Astrocyte (in vitro differentiated cells and primary cell): ENCODE measurements around the gene MAPK8IP2. TPM values are rescaled to one million over a fixed set of nuclear protein-coding genes. Genes with fewer than 3 reads are reported as not detected.
"Not testable (repeated sequence)": the region's sequence is repeated elsewhere in the genome, so short reads cannot be mapped to it uniquely, and the experiment has no call there.

Experiments used
- DNase-seq: peaks from one replicate; pipeline ENCODE4 v3.0.0-alpha.2; 2010; ENCODE audit warnings: low read depth
- FAIRE-seq: peaks from 2 replicates; lab custom pipeline; 2011; peaks lifted over from hg19 to GRCh38; lab: Jason Lieb, UNC
- H2AFZ ChIP-seq: 2 replicates; pipeline ENCODE4 v1.6.0; 2012; ENCODE audit warnings: low read depth, low read length, inconsistent platforms
- H3K27ac ChIP-seq: 2 replicates; pipeline ENCODE4 v1.5.1; 2011; ENCODE audit warnings: low read depth, low read length, inconsistent platforms
- H3K27me3 ChIP-seq: 2 replicates; pipeline ENCODE4 v1.6.0; 2011; ENCODE audit warnings: low read length, inconsistent platforms; ENCODE audit not compliant: insufficient read depth
- H3K36me3 ChIP-seq: 2 replicates; pipeline ENCODE4 v1.5.1; 2011; ENCODE audit warnings: low read length, inconsistent platforms; ENCODE audit not compliant: insufficient read depth
- H3K4me1 ChIP-seq: 2 replicates; pipeline ENCODE4 v1.5.1; 2011; ENCODE audit warnings: low read length, inconsistent platforms; ENCODE audit not compliant: insufficient read depth
- H3K4me2 ChIP-seq: 2 replicates; pipeline ENCODE4 v1.6.0; 2012; ENCODE audit warnings: low read length, inconsistent platforms
- H3K4me3 ChIP-seq: 2 replicates; pipeline ENCODE4 v1.5.1; 2011; ENCODE audit warnings: low read depth, mild to moderate bottlenecking, low read length, inconsistent platforms; ENCODE audit not compliant: insufficient read depth
- H3K79me2 ChIP-seq: 2 replicates; pipeline ENCODE4 v1.6.0; 2012; ENCODE audit warnings: mild to moderate bottlenecking, low read length, inconsistent platforms; ENCODE audit not compliant: insufficient read depth
- H3K9ac ChIP-seq: 2 replicates; pipeline ENCODE4 v1.6.0; 2012; ENCODE audit warnings: mild to moderate bottlenecking, low read length, inconsistent platforms
- H3K9me3 ChIP-seq: 2 replicates; pipeline ENCODE4 v1.5.1; 2012; ENCODE audit warnings: low read depth, mild to moderate bottlenecking, low read length, inconsistent platforms; ENCODE audit not compliant: insufficient read depth
- H4K20me1 ChIP-seq: 2 replicates; pipeline ENCODE4 v1.6.0; 2012; ENCODE audit warnings: low read length, inconsistent platforms; ENCODE audit not compliant: insufficient read depth
- H3K27ac Mint-ChIP-seq: one replicate; pipeline ENCODE4 v1.8.0; 2021; ENCODE audit warnings: mild to moderate bottlenecking, mixed read lengths; ENCODE audit not compliant: unreplicated experiment
- H3K27me3 Mint-ChIP-seq: one replicate; pipeline ENCODE4 v1.8.0; 2021; ENCODE audit warnings: low read depth, mixed read lengths; ENCODE audit not compliant: unreplicated experiment
- H3K36me3 Mint-ChIP-seq: one replicate; pipeline ENCODE4 v1.8.0; 2021; ENCODE audit warnings: low read depth, mixed read lengths; ENCODE audit not compliant: unreplicated experiment
- H3K4me1 Mint-ChIP-seq: one replicate; pipeline ENCODE4 v1.8.0; 2021; ENCODE audit warnings: low read depth, mixed read lengths; ENCODE audit not compliant: unreplicated experiment
- H3K4me3 Mint-ChIP-seq: one replicate; pipeline ENCODE4 v1.8.0; 2021; ENCODE audit warnings: mild to moderate bottlenecking, moderate library complexity, mixed read lengths; ENCODE audit not compliant: unreplicated experiment
- H3K9me3 Mint-ChIP-seq: one replicate; pipeline ENCODE4 v1.8.0; 2021; ENCODE audit warnings: mild to moderate bottlenecking, mixed read lengths; ENCODE audit not compliant: unreplicated experiment
- EZH2 ChIP-seq: IDR thresholded peaks from 2 replicates; pipeline ENCODE4 v1.6.1; 2012; ENCODE audit warnings: mild to moderate bottlenecking, low read length, inconsistent platforms; ENCODE audit not compliant: insufficient read depth
- total RNA-seq: library from RNA; stranded (reverse); gene quantifications from 2 replicates; pipeline ENCODE4 v1.2.1, GENCODE V29; 2021
- TF ChIP-seq, protein P1 (sequence below): IDR thresholded peaks from 2 replicates; pipeline ENCODE4 v1.5.1; 2011; ENCODE audit warnings: low read depth, mild to moderate bottlenecking, inconsistent platforms, low read length, moderate library complexity; ENCODE audit not compliant: insufficient read depth

The MAPK8IP2 gene
- total RNA-seq, 1 donor from 2014 or later: 4.7 TPM

GRCh38 chr22:50641696-50642607 lies 41.4 kb downstream of the MAPK8IP2 start:
- Histone ChIP-seq H3K79me2 (no peaks in the 10 kb centered on the region), H3K4me2 (peak overlapping the region; percentile 20), H3K9ac (no peak overlapping the region), H3K9me3 (no peaks in the 10 kb centered on the region), H3K27ac (no peak overlapping the region), H3K4me3 (no peak overlapping the region), H4K20me1 (no peaks in the 10 kb centered on the region), H2AFZ (no peak overlapping the region), H3K36me3 (no peaks in the 10 kb centered on the region), H3K4me1 (no peaks in the 10 kb centered on the region), H3K27me3 (peaks cover 26% of the 10 kb centered on the region)
- Mint-ChIP-seq H3K9me3 (no peaks in the 10 kb centered on the region), H3K27ac (no peak overlapping the region), H3K27me3 (peaks cover 13% of the 10 kb centered on the region), H3K4me3 (peak overlapping the region; percentile 45), H3K4me1 (peaks cover 7% of the 10 kb centered on the region), H3K36me3 (no peaks in the 10 kb centered on the region)
- no peak for DNase-seq
- no peak for FAIRE-seq
- TF ChIP-seq, protein P1, sequence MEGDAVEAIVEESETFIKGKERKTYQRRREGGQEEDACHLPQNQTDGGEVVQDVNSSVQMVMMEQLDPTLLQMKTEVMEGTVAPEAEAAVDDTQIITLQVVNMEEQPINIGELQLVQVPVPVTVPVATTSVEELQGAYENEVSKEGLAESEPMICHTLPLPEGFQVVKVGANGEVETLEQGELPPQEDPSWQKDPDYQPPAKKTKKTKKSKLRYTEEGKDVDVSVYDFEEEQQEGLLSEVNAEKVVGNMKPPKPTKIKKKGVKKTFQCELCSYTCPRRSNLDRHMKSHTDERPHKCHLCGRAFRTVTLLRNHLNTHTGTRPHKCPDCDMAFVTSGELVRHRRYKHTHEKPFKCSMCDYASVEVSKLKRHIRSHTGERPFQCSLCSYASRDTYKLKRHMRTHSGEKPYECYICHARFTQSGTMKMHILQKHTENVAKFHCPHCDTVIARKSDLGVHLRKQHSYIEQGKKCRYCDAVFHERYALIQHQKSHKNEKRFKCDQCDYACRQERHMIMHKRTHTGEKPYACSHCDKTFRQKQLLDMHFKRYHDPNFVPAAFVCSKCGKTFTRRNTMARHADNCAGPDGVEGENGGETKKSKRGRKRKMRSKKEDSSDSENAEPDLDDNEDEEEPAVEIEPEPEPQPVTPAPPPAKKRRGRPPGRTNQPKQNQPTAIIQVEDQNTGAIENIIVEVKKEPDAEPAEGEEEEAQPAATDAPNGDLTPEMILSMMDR: peak; percentile 24
- TF ChIP-seq EZH2: no peak

DNA sequence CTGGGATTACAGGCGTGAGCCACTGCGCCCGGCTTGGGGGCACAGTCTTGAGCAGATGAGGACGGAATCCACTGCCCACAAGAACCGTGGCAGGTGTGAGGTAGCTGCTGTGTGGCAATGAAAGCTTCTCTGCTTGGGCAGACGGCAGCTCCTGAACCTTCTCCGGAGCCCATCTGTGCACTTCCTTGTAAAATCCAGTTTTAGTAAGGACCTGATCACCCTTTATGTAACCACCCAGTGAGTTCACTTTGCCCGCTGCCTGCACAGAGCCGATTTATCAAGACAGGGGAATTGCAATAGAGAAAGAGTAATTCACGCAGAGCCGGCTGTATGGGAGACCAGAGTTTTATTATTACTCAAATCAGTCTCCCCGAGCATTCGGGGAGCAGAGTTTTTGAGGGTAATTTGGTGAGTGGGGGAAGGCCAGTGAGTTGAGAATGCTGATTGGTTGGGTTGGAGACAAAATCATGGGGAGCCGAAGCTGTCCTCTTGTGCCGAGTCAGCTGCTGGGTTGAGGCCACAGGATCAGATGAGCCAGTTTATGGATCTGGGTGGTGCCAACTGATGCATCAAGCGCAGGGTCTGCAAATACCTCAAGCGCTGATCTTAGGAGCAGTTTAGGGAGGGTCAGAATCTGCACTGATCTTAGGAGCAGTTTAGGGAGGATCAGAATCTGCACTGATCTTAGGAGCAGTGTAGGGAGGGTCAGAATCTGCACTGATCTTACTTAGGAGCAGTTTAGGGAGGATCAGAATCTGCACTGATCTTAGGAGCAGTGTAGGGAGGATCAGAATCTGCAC lies 42.6 kb downstream of the MAPK8IP2 start:
- not testable (repeated sequence) for H3K4me3 Mint-ChIP-seq, H3K9me3 ChIP-seq, H3K9me3 Mint-ChIP-seq, H4K20me1 ChIP-seq, H3K4me1 ChIP-seq, H2AFZ ChIP-seq, H3K27ac Mint-ChIP-seq, H3K27ac ChIP-seq, H3K4me2 ChIP-seq, H3K4me1 Mint-ChIP-seq, H3K79me2 ChIP-seq, DNase-seq, H3K36me3 Mint-ChIP-seq, H3K4me3 ChIP-seq, H3K9ac ChIP-seq, H3K36me3 ChIP-seq
- peaks cover 26% of the 10 kb centered on the region for H3K27me3 ChIP-seq
- peaks cover 13% of the 10 kb centered on the region for H3K27me3 Mint-ChIP-seq
- FAIRE-seq: peak; percentile 67

DNA sequence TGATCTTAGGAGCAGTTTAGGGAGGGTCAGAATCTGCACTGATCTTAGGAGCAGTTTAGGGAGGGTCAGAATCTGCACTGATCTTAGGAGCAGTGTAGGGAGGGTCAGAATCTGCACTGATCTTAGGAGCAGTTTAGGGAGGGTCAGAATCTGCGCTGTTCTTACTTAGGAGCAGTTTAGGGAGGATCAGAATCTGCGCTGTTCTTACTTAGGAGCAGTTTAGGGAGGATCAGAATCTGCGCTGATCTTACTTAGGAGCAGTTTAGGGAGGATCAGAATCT lies 43.2 kb downstream of the MAPK8IP2 start:
- H2AFZ ChIP-seq, H3K9ac ChIP-seq, H3K27ac ChIP-seq, H3K36me3 ChIP-seq, H3K4me3 ChIP-seq, H4K20me1 ChIP-seq, H3K9me3 Mint-ChIP-seq, H3K4me2 ChIP-seq, DNase-seq, H3K79me2 ChIP-seq, H3K9me3 ChIP-seq, H3K4me1 Mint-ChIP-seq, H3K27ac Mint-ChIP-seq, H3K4me3 Mint-ChIP-seq, H3K36me3 Mint-ChIP-seq, H3K4me1 ChIP-seq: not testable (repeated sequence)
- FAIRE-seq: peak; percentile 34
- peaks cover 13% of the 10 kb centered on the region for H3K27me3 Mint-ChIP-seq
- peaks cover 25% of the 10 kb centered on the region for H3K27me3 ChIP-seq
